Measurements from ENCODE around the gene CERS6. TPM values are rescaled to one million over a fixed set of nuclear protein-coding genes. Genes with fewer than 3 reads are reported as not detected.

CERS6 gene, protein sequence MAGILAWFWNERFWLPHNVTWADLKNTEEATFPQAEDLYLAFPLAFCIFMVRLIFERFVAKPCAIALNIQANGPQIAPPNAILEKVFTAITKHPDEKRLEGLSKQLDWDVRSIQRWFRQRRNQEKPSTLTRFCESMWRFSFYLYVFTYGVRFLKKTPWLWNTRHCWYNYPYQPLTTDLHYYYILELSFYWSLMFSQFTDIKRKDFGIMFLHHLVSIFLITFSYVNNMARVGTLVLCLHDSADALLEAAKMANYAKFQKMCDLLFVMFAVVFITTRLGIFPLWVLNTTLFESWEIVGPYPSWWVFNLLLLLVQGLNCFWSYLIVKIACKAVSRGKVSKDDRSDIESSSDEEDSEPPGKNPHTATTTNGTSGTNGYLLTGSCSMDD
- total RNA-seq (2021; fragmentation: NEBNext Ultra II Directional; extraction: Animal tissue kit (Norgen Biotek cat#: 25700)) (28.2 and 28.3 TPM in 2 replicates), polyA plus RNA-seq (2011; rRNA removed) (4.2 and 6.8 TPM in 2 replicates), polyA minus RNA-seq (2011; rRNA and poly(A)+ RNA removed) (17.5 and 22.4 TPM in 2 replicates)
- polyA plus RNA-seq (2011; cell fraction: cytosol; rRNA removed): 6.4 TPM
- 6.7 TPM for polyA plus RNA-seq (2011; cell fraction: nucleus; rRNA removed)
- 6.7 to 15.5 TPM (median 8.6 TPM) in 4 replicates for polyA plus RNA-seq (2012, experiment 1 of 2)
- 1.0 TPM for polyA plus RNA-seq (2012, experiment 2 of 2)
- 33.7 TPM for polyA plus RNA-seq (2013, experiment 1 of 2)
- polyA plus RNA-seq (2013, experiment 2 of 2): 35.6 TPM
- 10.2 TPM for polyA minus RNA-seq (2011; cell fraction: cytosol; rRNA and poly(A)+ RNA removed)
- polyA minus RNA-seq (2011; cell fraction: nucleus; rRNA and poly(A)+ RNA removed): 27.5 TPM
- long read RNA-seq, experiment 1, full-length matches to known transcripts: 7 of 47 reads
- long read RNA-seq, experiment 1, partial matches to known transcripts: 5 of 47 reads
- long read RNA-seq, experiment 1, other reads (novel, unspliced or antisense): 35 of 47 reads
- long read RNA-seq, experiment 2, partial matches to known transcripts: 0 of 5 reads
- long read RNA-seq, experiment 2, other reads (novel, unspliced or antisense): 5 of 5 reads

DNA sequence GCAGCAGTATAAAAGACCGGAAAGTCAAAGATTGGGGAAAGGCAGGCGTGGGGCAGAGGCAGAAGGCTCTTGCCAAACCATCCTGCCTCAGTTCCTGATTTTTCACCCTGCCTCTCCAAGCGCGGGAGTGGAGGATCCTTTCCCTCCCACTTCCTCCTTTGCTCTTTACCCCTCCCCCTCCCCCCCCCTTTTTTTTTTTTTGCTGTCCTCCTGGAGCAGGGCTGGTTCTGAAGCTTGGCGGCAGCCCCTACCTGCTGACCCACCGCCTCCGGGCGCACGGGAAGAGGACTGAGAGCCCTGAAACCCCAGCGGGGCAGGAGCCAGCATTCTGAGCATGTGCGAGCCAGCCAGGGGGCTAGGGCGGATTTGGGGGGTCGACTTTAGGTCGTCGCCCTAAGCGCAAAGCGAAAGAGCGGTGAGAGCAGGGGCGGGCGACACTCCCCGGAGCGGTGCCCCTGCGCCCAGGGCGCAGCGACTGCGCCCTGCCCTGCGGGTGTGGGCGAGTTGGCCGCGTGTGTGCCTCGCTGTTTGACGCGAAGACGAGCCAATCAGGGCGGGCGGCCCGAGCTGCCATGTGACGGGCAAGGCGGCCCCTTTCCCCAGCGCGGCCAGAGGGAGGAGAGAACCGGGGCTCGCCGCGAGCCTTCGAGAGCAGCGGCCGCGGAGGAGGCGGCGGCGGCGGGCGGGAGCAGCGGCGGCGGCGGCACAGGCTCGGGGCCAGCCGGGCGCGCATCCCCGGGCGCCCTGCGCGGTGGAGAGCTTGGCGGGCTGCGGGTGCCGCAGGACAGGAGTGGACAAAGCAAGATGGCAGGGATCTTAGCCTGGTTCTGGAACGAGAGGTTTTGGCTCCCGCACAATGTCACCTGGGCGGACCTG, at the start of gene CERS6:
Gene CERS6, plus strand, starts transcription at position 628 of the 876 bp plus-strand sequence. Its CDS starts 177 bp downstream, at position 805.
- Histone ChIP-seq H4K8ac (ENCODE audit: extremely low read depth, insufficient read depth, low read length) (peak within 1 kb of the TSS; percentile 89), H4K5ac (ENCODE audit: insufficient read length, low read depth, low read length) (peak within 1 kb of the TSS; percentile 59), H3K4me2 (ENCODE audit: insufficient read depth in 1 of 2, low read depth in 2 of 2, low read length in 2 of 2) (peak within 1 kb of the TSS; percentile 96), H2AK5ac (ENCODE audit: low read depth, low read length) (no peak within 1 kb of the TSS), H2AFZ (ENCODE audit: low read length) (peak within 1 kb of the TSS; percentile 83; the same call in 1 of the 2 replicates), H4K91ac (replicated peaks; ENCODE audit: insufficient read length, low read length) (peak within 1 kb of the TSS; percentile 75), H3K18ac (ENCODE audit: extremely low read depth, low read length) (peak within 1 kb of the TSS; percentile 84), H3K56ac (replicated peaks; ENCODE audit: insufficient read length, low read depth, low read length) (peak within 1 kb of the TSS; percentile 34), H3K23ac (ENCODE audit: insufficient read length) (no peak within 1 kb of the TSS), H2BK5ac (ENCODE audit: low read depth, low read length) (peak within 1 kb of the TSS; percentile 87; the same call in 1 of the 2 replicates), H2BK15ac (ENCODE audit: low read length) (peak within 1 kb of the TSS; percentile 19; the same call in 1 of the 2 replicates), H3K9ac (replicated peaks in 1 of 4; ENCODE audit: extremely low read depth in 1 of 4, low read depth in 3 of 4, low read length in 3 of 4) (peak within 1 kb of the TSS; percentile 15 to 82 (median 74)), H3K4ac (replicated peaks; ENCODE audit: insufficient read length, low read depth, low read length) (peak within 1 kb of the TSS; percentile 91), H3K36me3 (ENCODE audit: control insufficient read depth in 2 of 4, insufficient read depth in 4 of 4, low read length in 3 of 4) (no peaks in the 10 kb centered on the region), H2BK12ac (ENCODE audit: low read depth, low read length) (no peak within 1 kb of the TSS; the same call in 1 of the 2 replicates), H3K9me3 (ENCODE audit: insufficient read depth in 2 of 2, low read depth in 1 of 2, low read length in 1 of 2) (peaks cover 0 to 3% of the 10 kb centered on the region in 2 experiments; a peak in 1 of 4 replicates), H3K27me3 (replicated peaks in 1 of 4; ENCODE audit: control insufficient read depth in 3 of 4, extremely low read depth in 1 of 4, insufficient read depth in 3 of 4, low read length in 3 of 4) (no peaks in the 10 kb centered on the region; a peak in 1 of 7 replicates), H3K4me3 (ENCODE audit: extremely low read depth in 1 of 4, insufficient read depth in 2 of 4, low read depth in 3 of 4, low read length in 4 of 4) (peak within 1 kb of the TSS; percentile 52 to 86 (median 78)), H3K14ac (ENCODE audit: insufficient read length) (no peak within 1 kb of the TSS), H2BK20ac (ENCODE audit: low read length) (0 out of 2 replicates have a peak within 1 kb of the TSS, but pooled peaks have one; percentile 23), H4K20me1 (replicated peaks in 1 of 2; ENCODE audit: control insufficient read depth in 1 of 2, insufficient read depth in 2 of 2, low read length in 2 of 2) (peaks cover 3 to 9% of the 10 kb centered on the region in 2 experiments), H3K4me1 (replicated peaks in 1 of 4; ENCODE audit: control insufficient read depth in 3 of 4, insufficient read depth in 4 of 4, low read length in 3 of 4) (peaks cover 0 to 5% (median 4%) of the 10 kb centered on the region in 4 experiments; a peak in 5 of 7 replicates), H3K79me1 (ENCODE audit: low read depth, low read length) (peaks cover 4% of the 10 kb centered on the region; the same call in 1 of the 2 replicates), H3K27ac (ENCODE audit: low read depth, low read length) (peak within 1 kb of the TSS; percentile 69; the same call in 1 of the 2 replicates), H2BK120ac (replicated peaks; ENCODE audit: low read depth, low read length) (no peak within 1 kb of the TSS), H3K23me2 (ENCODE audit: low read depth, low read length) (peaks cover 12% of the 10 kb centered on the region), H3K79me2 (ENCODE audit: control insufficient read depth in 1 of 2, insufficient read depth in 2 of 2, low read length in 2 of 2) (peaks cover 0 to 40% of the 10 kb centered on the region in 2 experiments; a peak in 3 of 4 replicates)
- POLR2A ChIA-PET (ENCODE audit: partially characterized antibody): interaction anchor here (1.0 to 1.5 kb wide), 3 partner anchors 11 to 27 kb away, joined by 4 to 6 read pairs (median 5); no protein-coding TSS in a partner anchor
- CTCF ChIA-PET (ENCODE audit: partially characterized antibody): no interaction called here
- WGBS, 2 experiments (ENCODE audit: extremely low coverage in 1 of 2, insufficient coverage in 1 of 2, insufficient read length in 1 of 2, insufficient replicate concordance in 2 of 2, low coverage in 1 of 2, low lambda C conversion rate in 2 of 2, missing lambda C conversion rate in 1 of 2): 3% methylated on average over 45 of the region's 72 CpGs; no CpG with 5 or more reads in 1 of the 2 experiments
- DNase-seq (ENCODE audit: low read depth in 1 of 2, low spot score in 2 of 2) (peak; percentile 57 to 92), FAIRE-seq (no peak)
- TF ChIP-seq, protein P1, sequence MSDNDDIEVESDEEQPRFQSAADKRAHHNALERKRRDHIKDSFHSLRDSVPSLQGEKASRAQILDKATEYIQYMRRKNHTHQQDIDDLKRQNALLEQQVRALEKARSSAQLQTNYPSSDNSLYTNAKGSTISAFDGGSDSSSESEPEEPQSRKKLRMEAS (IDR thresholded peaks at IDR 0.05): peak; percentile 99
- TF ChIP-seq SP2 (IDR thresholded peaks at IDR 0.05; ENCODE audit: low read length) (peak; percentile 23; the same call in 1 of the 2 replicates), CHD2 (IDR thresholded peaks at IDR 0.05; ENCODE audit: low read length) (peak; percentile 53; the same call in 1 of the 2 replicates), TBP (IDR thresholded peaks at IDR 0.05; ENCODE audit: low read depth, low read length) (peak; percentile 16; the same call in 1 of the 2 replicates), PHF8 (conservative IDR thresholded peaks at IDR 0.05; ENCODE audit: low read depth, low read length) (peak; percentile 82), BRCA1 (IDR thresholded peaks at IDR 0.05; ENCODE audit: low read depth, low read length) (no peak)
